Panc1 (cell line): ENCODE results near the gene TEPSIN.

ENCODE experiments used
- CTCF ChIP-seq: fragments of 450-650 bp; IDR thresholded peaks from 2 replicates; pipeline ENCODE4 v1.5.1; 2017; ENCODE audit warnings: mild to moderate bottlenecking
- SIN3A ChIP-seq: IDR thresholded peaks from 2 replicates; pipeline ENCODE4 v1.6.1; 2012; ENCODE audit warnings: low read depth, mild to moderate bottlenecking, low read length, moderate library complexity, borderline replicate concordance; ENCODE audit not compliant: insufficient read depth

- TF ChIP-seq CTCF (no peak), SIN3A (no peak)
These were observed 17.4 kb downstream of the TEPSIN start for GRCh38 chr17:81221371-81221841.
